HG03025 (cell line): ENCODE measurements around the gene COX4I1.

ENCODE experiments used
- ATAC-seq: cut with Tn5 transposase; IDR thresholded peaks from one replicate; pipeline ENCODE4 v1.9.1; 2021; ENCODE audit warnings: mild to moderate bottlenecking, moderate library complexity; ENCODE audit not compliant: unreplicated experiment, low FRiP score

COX4I1 gene

GRCh38 chr16:85854935-85855334 is 55.4 kb downstream of the COX4I1 start:
- no peak for ATAC-seq

- ATAC-seq = no peak
Measured at GRCh38 chr16:85856079-85856478, 56.6 kb downstream of the COX4I1 start.

GRCh38 chr16:85856585-85856984 is 57.1 kb downstream of the COX4I1 start:
- no peak for ATAC-seq
